ENCODE measurements around the gene SLC9A2.

DNA sequence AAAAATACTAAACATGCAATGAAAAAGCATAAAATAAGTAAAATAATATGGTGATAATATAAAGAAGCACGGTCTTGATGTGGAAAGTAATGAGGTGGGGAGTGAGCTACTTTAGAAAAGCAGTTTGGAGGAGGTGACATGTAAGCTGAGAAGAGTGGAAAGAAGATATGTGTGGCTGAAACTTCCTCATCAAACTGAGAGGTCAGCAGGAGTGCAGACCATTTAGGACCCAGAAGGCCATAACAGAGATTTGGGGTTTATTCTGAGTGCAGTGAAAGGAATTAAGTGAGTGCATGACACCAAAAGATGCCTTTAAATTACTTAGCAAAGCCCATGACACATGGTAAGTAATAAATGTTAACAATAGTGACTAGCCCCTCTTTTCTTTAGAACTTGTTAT, 118.1 kb downstream of the SLC9A2 start:
- TF ChIP-seq CTCF (conservative IDR thresholded peaks at IDR 0.05 in 1 of 2, IDR thresholded peaks at IDR 0.05 in 1 of 2; ENCODE audit: extremely low read depth in 1 of 2, insufficient read depth in 1 of 2, low read depth in 1 of 2, low read length in 2 of 2) (no peak), EZH2 (IDR thresholded peaks at IDR 0.05; ENCODE audit: borderline replicate concordance, low read length) (no peak)

All from mammary epithelial cell (primary cell).